Right ventricle myocardium inferior (tissue), 1 donor: Measurements from ENCODE around the gene TSTD2. TPM values are rescaled to one million over a fixed set of nuclear protein-coding genes. Genes with fewer than 3 reads are reported as not detected.

ENCODE experiments used
- ATAC-seq: fragments of 200-7000 bp; cut with Tn5 transposase; one replicate; pipeline ENCODE4 v1.9.1; 2020; ENCODE audit warnings: mild to moderate bottlenecking, moderate library complexity
- DNase-seq: peaks from one replicate; pipeline ENCODE4 v3.0.0; 2021; ENCODE audit errors: missing footprints
- intact Hi-C: fragments of 100-400 bp; cut with DNase I; formaldehyde crosslinking; loops from one replicate; pipeline ENCODE4 v1.11.0; 2022
- total RNA-seq: library from RNA; stranded (reverse); fragmentation: NEBNext Ultra II Directional; extraction: Animal tissue kit (Norgen Biotek cat#: 25700); gene quantifications from one replicate; pipeline ENCODE4 v1.2.1, GENCODE V29; 2021
- donor health status: DM: no; HTN: yes; CAD: no; lungs with severe emphysema.

The TSTD2 gene
- total RNA-seq, 1 donor from 2014 or later: 24.8 TPM

DNA sequence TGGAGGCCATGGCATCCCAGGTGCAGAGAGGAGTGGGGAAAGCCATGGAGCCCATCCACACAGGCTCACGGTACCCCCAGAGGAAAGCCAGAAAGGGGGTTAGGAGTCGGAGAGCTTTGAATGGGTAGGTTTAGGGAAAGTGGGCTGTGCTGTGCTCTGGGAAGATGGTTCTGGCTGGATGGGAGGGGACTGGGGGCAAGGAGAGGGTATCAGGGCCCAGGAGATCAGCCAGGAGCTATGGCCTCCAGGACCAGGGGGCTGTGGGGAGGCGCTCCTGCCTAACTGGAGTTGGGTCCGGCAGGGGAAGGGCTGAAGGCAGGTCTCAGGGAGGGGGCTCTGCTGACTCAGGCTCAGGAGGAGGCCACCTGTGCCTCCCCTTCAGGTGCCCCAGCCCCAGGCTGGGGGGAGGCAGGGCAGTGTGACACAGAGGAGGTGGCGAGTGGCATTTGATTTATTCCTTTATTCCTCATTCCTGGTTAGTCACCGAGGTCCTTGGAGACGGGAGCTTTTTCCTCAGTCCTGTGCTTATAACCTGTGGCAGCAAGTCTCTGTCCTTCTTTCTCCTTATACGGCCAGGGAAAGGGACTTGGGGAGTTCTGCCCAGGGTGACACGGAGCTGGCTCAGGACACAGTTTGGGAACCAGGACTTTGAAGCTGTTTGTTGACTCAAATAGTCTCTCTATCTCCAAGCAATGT, 60.8 kb downstream of the TSTD2 start:
- ATAC-seq (no peak), DNase-seq (no peak)
- intact Hi-C loops: no loop called here

DNA sequence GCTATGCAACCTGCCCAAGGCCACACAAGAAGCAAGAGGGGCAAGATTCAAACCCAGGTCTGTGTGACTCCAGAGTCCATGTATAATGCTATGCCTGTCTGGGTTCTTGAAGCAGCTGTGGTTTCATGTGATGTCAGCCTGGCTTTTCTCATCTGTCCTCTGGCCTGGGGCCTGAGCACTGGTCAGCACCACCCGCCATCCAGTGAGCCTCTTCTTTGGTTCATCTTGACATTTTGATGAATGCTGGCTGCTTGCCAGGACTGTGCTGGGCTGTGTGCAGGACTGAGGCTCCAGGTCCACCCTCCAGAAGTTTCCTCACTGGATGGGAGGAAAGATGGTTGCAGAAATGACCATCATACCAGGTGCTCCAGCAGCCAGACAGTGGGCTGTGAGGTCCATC, 61.5 kb downstream of the TSTD2 start:
- intact Hi-C loops: no loop called here
- DNase-seq: no peak
- ATAC-seq: peak; percentile 20

DNA sequence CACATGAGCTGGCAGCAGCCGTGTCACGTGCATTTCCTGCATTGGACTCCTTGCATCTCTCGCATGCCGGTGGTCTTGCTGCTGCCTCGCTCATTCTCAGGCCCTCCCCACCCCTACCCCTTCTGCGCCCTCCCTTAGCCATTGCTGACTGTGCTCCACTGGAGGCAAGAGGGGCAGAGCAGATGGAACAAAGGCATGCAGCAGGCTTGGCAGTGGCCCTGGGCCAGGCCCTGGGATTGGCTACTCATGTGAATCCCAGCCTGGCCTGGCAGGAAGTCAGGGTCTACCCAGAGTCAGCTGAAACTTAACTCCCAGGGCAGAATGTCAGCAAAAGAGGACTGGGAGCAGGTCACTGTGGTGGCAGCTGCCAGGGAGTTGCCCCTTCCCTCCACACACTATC, 62.3 kb downstream of the TSTD2 start:
- DNase-seq (peak; percentile 89), ATAC-seq (peak; percentile 87)
- intact Hi-C loops: no loop called here

DNA sequence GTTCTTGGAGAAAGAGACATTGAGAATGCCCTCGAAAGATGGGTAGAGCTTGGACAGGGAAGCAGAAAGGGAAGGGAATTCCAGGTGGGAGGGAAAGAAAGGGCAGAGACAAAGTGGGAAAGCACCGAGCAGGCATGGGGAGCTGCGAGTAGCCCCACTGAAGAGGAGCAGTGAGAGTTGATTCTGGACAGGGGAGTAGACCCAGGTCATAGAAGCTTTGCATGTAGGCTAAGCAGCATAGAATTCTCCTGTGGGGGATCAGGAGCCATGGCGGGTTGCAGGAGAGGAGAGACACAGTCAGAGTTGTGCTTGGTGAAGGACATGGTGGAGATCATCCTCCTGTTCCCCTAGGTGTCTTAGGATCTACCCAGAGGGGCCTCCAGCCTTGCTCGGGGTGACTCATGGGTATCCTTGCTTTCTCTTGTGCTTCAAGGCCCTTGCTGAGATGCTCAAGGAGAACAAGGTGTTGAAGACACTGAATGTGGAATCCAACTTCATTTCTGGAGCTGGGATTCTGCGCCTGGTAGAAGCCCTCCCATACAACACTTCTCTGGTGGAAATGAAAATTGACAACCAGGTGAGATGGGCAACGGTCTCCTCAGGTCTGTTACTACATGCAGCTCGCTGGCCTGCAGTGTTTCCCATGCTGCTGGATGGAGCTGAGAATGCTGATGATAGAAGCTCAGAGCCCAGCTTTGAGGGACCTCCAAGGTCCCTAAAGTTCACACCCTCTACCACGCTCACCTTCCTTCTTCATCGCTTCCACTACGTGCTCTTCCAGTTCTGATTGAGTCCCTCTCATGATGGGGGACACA, 64.5 kb downstream of the TSTD2 start:
- intact Hi-C loops: no loop called here
- ATAC-seq (no peak), DNase-seq (no peak)

DNA sequence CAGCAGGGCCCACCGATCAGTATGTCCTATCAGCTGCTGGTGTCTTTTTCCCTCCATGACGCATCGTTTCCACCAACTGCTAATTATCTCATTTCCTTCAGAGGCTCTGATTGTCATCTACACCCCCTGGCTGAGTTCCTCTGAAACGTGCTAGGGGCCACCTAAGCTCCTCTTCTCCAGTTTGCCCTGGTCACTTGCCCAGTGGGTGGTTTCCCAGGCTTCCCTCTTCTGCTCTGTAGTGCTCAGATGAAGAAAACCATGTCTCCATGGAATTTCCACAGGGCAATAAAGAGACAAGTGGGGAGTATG, 65.3 kb downstream of the TSTD2 start:
- intact Hi-C loops: no loop called here
- DNase-seq (no peak), ATAC-seq (no peak)

DNA sequence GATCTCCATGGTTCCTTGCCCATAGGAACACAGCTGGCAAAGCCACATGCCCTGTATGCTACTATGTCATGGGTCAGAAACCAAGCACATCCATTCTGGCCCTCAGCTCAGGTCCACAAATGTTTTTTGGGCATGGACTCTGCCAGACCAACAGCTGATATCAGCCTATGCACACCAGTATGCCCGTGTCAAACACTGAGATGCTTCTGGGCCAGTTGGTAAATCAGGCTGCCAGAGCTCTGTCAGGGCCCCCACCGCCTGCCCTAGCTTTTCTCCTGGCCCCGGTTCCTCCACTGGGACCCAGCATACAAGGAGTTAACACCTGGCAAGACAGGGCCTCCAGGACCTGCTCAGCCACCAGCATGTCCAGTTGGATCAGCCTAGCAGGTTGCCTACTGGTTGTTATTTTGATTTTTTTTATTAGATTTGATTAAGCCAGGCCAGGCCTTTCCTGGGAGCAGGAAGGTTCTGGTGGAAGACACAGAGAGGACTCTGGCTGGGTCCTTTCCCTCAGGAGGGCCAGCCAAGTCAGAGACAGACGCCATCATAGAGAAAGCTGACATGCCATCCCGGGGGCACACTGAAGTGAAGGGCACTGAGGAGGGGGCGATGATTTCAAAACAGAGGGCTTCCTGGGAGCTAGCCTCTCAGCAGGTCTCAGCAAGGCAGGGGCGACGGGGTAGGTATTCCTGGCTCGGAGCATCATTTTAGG, 65.8 kb downstream of the TSTD2 start:
- ATAC-seq: no peak
- DNase-seq: no peak
- intact Hi-C loops: no loop called here

DNA sequence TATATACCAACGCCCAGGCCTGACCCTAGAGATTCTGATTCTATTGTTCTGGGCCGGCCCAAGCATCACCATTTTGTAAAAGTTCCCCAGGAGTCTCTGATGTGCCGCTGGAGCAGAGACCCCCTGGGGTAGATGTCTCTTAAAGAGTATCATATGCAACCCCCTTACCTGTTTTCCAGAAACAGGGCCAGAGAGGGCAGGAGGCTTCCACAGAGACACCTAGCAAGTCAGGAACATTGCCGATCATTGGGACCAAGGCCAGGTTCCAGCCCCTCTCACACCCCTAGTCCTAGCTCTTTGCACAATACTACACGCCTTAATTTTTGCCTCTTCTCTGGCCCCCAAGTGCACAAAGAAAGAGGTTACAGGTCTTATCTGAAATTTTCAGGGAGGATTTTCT, 67.9 kb downstream of the TSTD2 start:
- ATAC-seq (no peak), DNase-seq (no peak)
- intact Hi-C loops: no loop called here

DNA sequence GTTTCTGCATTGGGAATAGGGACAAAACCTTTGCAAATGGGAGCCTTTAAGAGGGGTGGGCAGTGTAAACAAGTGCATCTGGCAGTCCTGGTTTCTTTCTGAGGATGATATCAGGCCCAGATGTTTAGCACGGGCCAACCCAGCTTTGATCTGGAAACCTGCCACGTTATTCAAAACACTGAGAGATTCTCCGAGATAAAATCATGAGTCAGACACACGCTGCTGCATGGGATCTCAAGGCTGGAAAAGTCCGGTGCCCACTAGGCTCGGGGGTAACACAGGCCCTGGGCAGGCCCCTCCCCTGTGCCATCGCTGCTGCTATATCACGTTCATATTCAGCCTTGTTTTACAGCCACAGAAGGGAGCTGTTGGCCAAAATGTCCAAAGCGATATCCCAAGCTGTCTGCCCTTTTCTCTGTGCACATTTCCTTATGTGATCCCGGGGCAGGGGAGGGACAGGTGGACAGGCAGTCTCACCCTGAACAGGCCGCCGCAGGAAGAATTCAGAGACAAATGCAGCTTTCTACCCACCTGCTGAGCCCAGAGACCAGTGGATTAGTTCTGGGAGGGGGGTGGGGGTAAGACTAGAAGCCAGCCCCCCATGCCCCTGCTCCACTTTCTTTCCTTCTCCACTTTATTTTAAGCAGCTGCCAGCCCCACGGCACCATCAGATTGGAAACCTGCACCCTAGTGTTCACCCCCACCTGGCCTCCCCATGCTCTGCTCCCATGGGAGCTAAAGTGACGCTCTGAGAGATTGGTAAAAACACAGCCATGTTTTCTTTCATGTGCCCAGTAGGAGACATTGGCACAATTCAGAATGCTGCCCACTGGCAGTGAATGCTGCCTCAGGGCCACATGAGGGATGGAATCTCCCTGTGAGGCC, 68.6 kb downstream of the TSTD2 start:
- intact Hi-C loops: no loop called here
- ATAC-seq (peak; percentile 38), DNase-seq (no peak)

DNA sequence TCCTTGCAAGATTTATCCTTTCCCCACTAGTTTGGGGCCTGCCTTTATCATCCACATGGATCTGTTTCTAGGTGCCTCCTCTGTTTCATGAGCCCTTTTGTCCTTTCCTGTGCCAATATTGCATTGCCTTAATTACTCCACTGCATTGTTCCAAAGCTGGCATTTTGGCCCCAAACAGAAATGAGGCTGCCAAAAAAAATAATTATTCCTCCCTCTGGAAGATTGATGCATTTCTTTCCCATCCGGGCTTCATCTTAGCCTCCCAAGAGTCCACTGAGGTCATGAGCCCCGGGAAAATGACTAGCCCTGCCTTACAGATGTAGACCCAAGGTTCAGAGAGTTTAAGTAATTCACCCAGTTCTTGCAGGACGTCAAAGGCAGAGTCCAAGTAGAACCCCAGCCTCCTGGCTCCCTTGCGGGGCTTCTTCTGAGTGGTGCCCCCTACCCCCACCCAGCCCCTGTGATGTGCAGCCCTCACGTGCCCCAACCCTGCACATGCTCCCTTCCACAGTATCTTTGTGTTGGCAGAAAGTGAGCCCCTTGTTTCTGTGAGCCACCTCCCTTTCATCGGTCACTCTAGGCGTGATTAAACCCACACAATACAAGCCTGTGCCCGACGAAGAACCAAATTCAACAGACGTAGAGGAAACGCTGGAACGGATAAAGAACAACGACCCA, 69.6 kb downstream of the TSTD2 start:
- intact Hi-C loops: no loop called here
- peak; percentile 32 for ATAC-seq
- no peak for DNase-seq

DNA sequence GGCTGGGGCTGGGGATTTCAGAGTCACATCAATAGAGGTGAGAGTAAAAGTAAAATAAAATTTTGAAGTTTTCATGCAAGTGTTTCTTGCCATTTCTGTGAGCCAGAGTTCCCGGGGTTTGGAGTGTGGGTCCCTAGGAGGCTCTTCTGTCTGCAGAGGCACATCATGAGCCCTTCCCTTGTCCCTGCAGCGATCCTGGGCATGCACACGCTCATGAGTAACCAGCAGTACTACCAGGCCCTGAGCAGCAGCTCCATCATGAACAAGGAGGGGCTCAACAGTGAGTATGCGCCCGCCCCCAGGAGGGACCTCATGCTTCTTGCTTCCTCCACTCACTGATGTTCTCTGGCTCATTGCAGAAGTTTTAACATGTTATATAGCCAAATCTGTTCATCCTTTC, 70.6 kb downstream of the TSTD2 start:
- no peak for DNase-seq
- intact Hi-C loops: no loop called here

DNA sequence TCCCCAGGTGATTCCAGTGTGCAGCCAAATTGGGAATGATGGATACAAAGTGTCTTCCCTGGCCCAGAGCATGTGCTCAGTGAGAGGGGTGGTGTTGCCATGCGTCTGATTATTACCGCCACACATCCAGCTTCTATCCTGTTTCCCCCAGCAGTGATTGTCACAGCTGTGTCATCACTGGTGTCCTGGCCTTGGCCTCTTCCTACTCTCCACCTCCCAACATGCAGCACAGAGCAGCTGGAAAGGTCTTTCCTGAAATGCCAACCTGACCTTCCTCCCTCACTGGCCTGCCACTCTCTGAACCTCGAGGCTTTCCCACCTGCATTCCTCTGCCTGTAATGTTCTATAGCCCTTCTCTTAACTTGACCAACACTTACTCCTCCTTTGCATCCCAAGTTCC, 71.7 kb downstream of the TSTD2 start:
- intact Hi-C loops: no loop called here
- ATAC-seq (no peak), DNase-seq (no peak)

More for the DNA sequence above, 70.6 kb downstream of the TSTD2 start:
- ATAC-seq: no peak

DNA sequence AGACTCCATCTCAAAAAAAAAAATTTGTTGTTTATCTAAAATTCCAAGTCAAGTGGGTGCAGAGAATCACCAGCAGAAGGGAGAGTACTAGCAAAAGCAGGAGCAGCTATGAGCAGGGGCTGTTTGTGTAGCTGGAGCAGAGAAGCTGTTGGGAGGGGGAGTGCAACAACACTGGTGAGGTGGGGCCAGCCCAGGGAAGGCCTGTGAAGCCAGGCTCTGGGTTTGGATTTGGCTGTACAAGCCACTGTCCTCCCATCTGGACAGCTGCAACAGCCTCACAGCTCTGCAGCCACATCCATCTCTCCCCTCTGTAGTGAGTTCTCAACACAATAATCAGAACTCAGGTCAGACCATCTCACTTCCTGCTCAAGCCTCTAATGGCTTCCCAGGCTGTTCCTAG, 72.3 kb downstream of the TSTD2 start:
- DNase-seq: no peak
- no peak for ATAC-seq

DNA sequence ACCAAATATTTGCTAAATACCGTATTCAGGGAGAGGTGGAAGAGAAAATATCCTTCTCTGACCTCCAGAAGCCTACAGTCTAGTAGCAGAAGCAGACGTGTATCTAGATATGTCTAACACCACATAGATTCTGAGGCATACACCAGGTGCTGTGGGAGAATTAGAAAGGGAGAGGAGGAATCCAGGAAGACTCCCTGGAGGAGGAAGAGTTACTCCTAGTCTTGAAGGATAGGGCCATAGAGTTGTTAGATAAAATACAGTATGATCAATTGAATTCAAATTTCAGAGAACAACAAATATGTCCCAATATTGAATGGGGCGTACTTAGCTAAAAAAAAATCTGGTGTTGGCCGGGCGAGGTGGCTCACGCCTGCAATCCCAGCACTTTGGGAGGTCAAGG, 73.0 kb downstream of the TSTD2 start:
- intact Hi-C loops: no loop called here
- ATAC-seq (no peak), DNase-seq (no peak)

More for the DNA sequence above, 72.3 kb downstream of the TSTD2 start:
- intact Hi-C loops: no loop called here

DNA sequence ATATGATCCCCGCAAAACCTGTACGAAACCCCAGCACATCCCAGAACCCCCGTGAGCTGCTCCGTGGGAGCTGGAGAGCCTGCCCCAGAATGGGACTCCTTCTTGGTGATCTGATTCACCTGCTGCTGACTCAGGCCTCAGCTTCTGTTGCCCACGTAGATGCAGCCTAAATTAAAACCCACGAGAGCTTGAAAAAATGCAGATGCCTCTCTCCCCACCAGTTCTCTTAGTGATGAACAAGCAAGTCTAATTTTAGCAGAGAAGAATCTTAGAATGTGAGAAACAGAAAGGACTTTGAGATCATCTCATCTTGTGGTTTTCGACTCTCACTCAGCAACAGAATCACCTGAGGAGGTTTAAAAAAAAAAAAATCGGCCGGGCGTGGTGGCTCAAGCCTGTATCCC, 74.1 kb downstream of the TSTD2 start:
- ATAC-seq (no peak), DNase-seq (no peak)
- intact Hi-C loops: loop anchor here (5.0 kb wide), 1 partner anchor 42 kb away; no protein-coding TSS in a partner anchor

DNA sequence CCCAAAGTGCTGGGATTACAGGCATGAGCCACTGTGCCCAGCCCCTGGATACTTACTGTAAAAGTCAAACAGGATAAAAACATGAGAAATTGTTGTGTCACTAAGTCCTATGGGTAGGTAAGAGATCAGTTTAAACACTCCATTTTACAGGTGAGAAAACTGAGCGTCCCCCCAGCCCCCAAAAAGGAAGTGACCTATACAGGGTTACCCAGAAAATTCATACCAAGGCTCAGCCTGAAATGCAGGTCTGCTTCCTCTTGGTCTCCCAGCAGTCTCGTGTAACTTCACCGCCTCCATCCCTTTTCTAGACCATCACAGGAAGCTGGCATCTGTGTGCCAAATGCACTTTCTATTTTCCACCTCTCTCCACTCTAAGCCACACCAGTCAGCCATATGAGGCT, 74.5 kb downstream of the TSTD2 start:
- no peak for ATAC-seq
- DNase-seq: no peak
- intact Hi-C loops: loop anchor here (5.0 kb wide), 1 partner anchor 41 kb away; no protein-coding TSS in a partner anchor

DNA sequence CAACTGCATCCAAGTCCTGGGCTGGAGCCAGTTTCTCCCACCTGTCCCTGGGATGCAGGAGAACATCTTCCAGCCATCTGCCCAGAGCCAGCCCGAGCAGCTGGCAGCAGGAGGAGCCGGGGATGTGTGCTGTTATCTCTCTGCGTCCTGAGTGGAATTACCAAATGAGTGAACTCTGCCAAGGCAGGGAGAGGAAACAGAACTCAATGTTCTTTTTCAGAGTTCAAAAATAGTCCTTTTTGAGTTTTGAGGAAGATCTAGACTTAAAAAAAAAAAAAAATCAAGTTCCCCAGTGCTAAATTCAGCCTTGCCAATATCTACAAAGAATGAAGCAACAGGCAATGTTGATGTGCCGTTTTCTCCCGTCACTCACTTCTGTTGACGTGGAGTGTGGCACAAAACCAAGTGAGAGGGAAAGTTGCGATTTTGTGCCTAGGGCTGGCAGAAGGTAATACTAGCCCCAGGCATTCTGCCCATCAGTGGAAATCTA, 75.5 kb downstream of the TSTD2 start:
- DNase-seq: peak; percentile 86
- intact Hi-C loops: loop anchor here (2.0 to 5.0 kb wide), 2 partner anchors 40 to 55 kb away; no protein-coding TSS in a partner anchor
- ATAC-seq: peak; percentile 86

DNA sequence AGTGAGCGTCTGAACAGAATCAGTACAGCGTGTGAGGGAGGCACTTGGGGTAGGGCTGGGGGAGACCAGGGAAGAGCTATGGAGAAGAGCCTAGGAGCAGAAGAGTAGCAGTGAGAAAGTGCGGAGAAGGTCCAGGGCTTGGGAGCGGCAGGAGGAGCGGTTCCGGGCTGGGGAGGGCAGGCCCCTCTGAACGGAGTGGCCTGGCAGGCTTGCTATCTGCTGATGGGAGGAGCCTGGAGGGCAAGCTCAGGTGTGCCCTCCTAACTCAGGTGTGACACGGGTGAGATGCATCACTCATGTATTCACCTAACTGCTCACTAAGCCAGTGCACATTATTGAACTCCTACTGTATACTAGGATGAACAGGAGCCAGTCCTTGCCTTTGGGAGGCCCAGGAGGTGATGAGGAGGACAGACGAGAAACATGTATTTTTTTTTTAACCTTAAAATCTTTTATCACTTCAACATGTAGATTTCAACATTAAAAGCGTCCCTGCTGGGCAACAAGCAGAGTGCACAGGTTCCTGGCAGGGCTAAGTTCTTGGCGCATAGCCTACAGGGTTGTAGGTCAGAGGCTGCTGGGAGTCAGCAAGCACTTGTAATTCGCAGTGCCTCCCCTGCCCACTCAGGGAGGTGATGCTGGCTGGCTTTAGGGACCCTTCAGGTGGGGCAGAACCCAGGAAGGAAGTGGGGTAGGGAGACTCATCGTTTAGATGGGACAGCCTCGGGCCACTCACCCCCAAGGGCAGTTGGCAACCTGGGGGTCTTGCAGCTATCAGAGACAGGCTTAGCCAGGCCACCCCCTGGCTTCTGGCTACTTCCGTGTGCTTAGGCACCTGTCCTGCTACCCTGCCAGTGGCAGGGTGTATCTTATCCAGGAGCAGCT, 76.2 kb downstream of the TSTD2 start:
- intact Hi-C loops: loop anchor here (2.0 to 5.0 kb wide), 2 partner anchors 40 to 54 kb away; no protein-coding TSS in a partner anchor
- peak; percentile 38 for ATAC-seq
- peak; percentile 78 for DNase-seq
